Measurements from ENCODE around the gene MLPH. TPM values are rescaled to one million over a fixed set of nuclear protein-coding genes. Genes with fewer than 3 reads are reported as not detected.

MLPH gene
- total RNA-seq, 1 experiment from 2014 or later, result 27.1 TPM

DNA sequence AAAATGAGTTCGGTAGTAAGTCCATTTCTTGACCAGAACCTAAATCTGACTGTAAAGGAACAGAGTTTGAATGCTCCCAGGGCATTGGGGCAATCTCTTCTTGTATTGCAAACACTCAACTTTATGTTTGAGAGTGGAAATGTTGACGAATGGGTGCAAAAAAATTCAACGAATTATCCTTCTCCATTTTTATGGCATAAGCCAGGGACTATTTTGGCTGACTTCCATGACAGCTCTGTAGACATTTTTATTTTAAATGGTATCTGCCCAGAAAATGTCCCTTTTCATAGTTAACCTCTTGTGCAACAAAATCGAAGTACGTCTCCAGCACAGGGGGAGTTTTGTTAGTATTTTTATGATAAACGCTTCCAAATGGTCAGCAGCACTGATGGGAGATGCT is 3.7 kb downstream of the MLPH start:
- ChIA-PET POLR2A (interaction anchor here (0.5 to 2.1 kb wide), 2 partner anchors 10 to 11 kb away, joined by 3 to 6 read pairs; no protein-coding TSS in a partner anchor), CTCF (interaction anchor here (0.6 to 1.0 kb wide), 2 partner anchors 80 to 82 kb away, joined by 3 to 9 read pairs; no protein-coding TSS in a partner anchor)
- Mint-ChIP-seq H3K27ac (ENCODE audit: low read depth, unreplicated experiment) (no peak overlapping the region), H3K9me3 (ENCODE audit: unreplicated experiment) (peaks cover 9% of the 10 kb centered on the region), H3K36me3 (ENCODE audit: insufficient read depth, unreplicated experiment) (peaks cover 10% of the 10 kb centered on the region), H3K27me3 (ENCODE audit: insufficient read depth, unreplicated experiment) (no peaks in the 10 kb centered on the region), H3K4me1 (ENCODE audit: insufficient read depth, unreplicated experiment) (peaks cover 19% of the 10 kb centered on the region), H3K4me3 (ENCODE audit: unreplicated experiment) (no peak overlapping the region)
- no peak for TF ChIP-seq CTCF (IDR thresholded peaks at IDR 0.05; ENCODE audit: unreplicated experiment)
- BruUV-seq (replicated peaks), result no TSS peak
- DNase-seq (ENCODE audit: unreplicated experiment), result no peak
- intact Hi-C loops (cut with micrococcal nuclease), result no loop called here

DNA sequence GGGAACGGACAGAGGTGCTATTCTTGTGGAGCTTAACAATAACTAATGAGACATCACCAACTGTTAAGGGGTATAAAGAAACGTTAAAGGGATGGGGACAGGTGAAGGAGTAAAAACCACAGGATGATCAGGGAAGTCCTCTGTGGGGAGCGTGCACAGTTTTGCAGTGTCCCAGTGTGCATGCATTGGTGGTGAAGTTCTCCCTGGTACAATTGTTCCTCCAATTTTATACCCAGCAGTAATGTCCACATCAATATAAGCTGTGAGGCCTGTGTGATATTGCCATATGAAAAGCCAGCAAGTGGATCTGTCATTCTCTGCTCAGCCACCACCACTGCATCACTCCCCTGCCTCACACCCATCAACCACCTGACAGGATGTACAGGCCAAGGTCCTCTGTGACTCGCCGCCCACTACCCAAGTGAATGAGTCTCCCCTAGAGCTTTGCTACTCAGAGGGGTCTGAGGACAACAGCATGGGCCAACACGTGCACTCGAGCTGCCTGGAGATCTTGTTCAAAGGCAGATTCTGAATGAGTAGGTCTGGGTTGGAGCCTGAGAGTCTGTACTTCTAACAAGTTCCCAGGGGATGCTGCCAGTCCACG is 4.6 kb downstream of the MLPH start:
- POLR2A ChIA-PET, result interaction anchor here (0.5 to 1.0 kb wide), 3 partner anchors 11 to 569 kb away, joined by 3 read pairs; partner anchors contain the start of gene SCLY
- BruUV-seq (replicated peaks), result no TSS peak
- Mint-ChIP-seq H3K9me3 (ENCODE audit: unreplicated experiment) (peaks cover 9% of the 10 kb centered on the region), H3K4me1 (ENCODE audit: insufficient read depth, unreplicated experiment) (peaks cover 23% of the 10 kb centered on the region), H3K4me3 (ENCODE audit: unreplicated experiment) (no peak overlapping the region), H3K27ac (ENCODE audit: low read depth, unreplicated experiment) (no peak overlapping the region), H3K36me3 (ENCODE audit: insufficient read depth, unreplicated experiment) (peaks cover 14% of the 10 kb centered on the region), H3K27me3 (ENCODE audit: insufficient read depth, unreplicated experiment) (no peaks in the 10 kb centered on the region)
- CTCF ChIA-PET, result no interaction called here
- no peak for DNase-seq (ENCODE audit: unreplicated experiment)
- no peak for TF ChIP-seq CTCF (IDR thresholded peaks at IDR 0.05; ENCODE audit: unreplicated experiment)
- intact Hi-C loops (cut with micrococcal nuclease), result no loop called here

- BruUV-seq (replicated peaks), result no TSS peak
- no peak for TF ChIP-seq CTCF (IDR thresholded peaks at IDR 0.05; ENCODE audit: unreplicated experiment)
- no peak overlapping the region for H3K4me3 Mint-ChIP-seq (ENCODE audit: unreplicated experiment)
- no peaks in the 10 kb centered on the region for H3K27me3 Mint-ChIP-seq (ENCODE audit: insufficient read depth, unreplicated experiment)
- ChIA-PET POLR2A (interaction anchor here (1.0 kb wide), 1 partner anchor 24 kb away, joined by 3 read pairs; no protein-coding TSS in a partner anchor), CTCF (no interaction called here)
- DNase-seq (ENCODE audit: unreplicated experiment), result no peak
- H3K9me3 Mint-ChIP-seq (ENCODE audit: unreplicated experiment), result peaks cover 9% of the 10 kb centered on the region
- peaks cover 18% of the 10 kb centered on the region for H3K36me3 Mint-ChIP-seq (ENCODE audit: insufficient read depth, unreplicated experiment)
- H3K4me1 Mint-ChIP-seq (ENCODE audit: insufficient read depth, unreplicated experiment), result peaks cover 25% of the 10 kb centered on the region
- intact Hi-C loops (cut with micrococcal nuclease), result no loop called here
- no peak overlapping the region for H3K27ac Mint-ChIP-seq (ENCODE audit: low read depth, unreplicated experiment)
Measured at GRCh38 chr2:237492137-237492890, 5.3 kb downstream of the MLPH start.

GRCh38 chr2:237494066-237494465 is 7.0 kb downstream of the MLPH start:
- Mint-ChIP-seq H3K4me3 (ENCODE audit: unreplicated experiment) (no peak overlapping the region), H3K27me3 (ENCODE audit: insufficient read depth, unreplicated experiment) (no peaks in the 10 kb centered on the region), H3K9me3 (ENCODE audit: unreplicated experiment) (peaks cover 9% of the 10 kb centered on the region), H3K36me3 (ENCODE audit: insufficient read depth, unreplicated experiment) (peaks cover 18% of the 10 kb centered on the region), H3K27ac (ENCODE audit: low read depth, unreplicated experiment) (no peak overlapping the region), H3K4me1 (ENCODE audit: insufficient read depth, unreplicated experiment) (peaks cover 16% of the 10 kb centered on the region)
- TF ChIP-seq CTCF (IDR thresholded peaks at IDR 0.05; ENCODE audit: unreplicated experiment), result no peak
- no peak for DNase-seq (ENCODE audit: unreplicated experiment)
- BruUV-seq (replicated peaks), result no TSS peak
- POLR2A ChIA-PET, result no interaction called here
- intact Hi-C loops (cut with micrococcal nuclease), result no loop called here
- CTCF ChIA-PET, result interaction anchor here (1.4 kb wide), 1 partner anchor 78 kb away, joined by 4 read pairs; no protein-coding TSS in a partner anchor
